IMR-90 (cell line): ENCODE results near the gene GCC1.

ENCODE experiments used
- CTCF ChIP-seq: conservative IDR thresholded peaks from 2 replicates; pipeline ENCODE4 v1.5.1; 2012; ENCODE audit warnings: mild to moderate bottlenecking, low read depth, low read length, improper control_type of control experiment
- MAFK ChIP-seq: IDR thresholded peaks from 2 replicates; pipeline ENCODE4 v1.6.1; 2012; ENCODE audit warnings: low read depth, low read length, improper control_type of control experiment
- MAZ ChIP-seq: IDR thresholded peaks from 2 replicates; pipeline ENCODE4 v1.6.1; 2012; ENCODE audit warnings: low read depth, mild to moderate bottlenecking, low read length, improper control_type of control experiment, moderate library complexity, borderline replicate concordance
- POLR2A ChIP-seq: IDR thresholded peaks from 2 replicates; pipeline ENCODE4 v1.6.1; 2012; ENCODE audit warnings: mild to moderate bottlenecking, low read depth, low read length
- RAD21 ChIP-seq: IDR thresholded peaks from 2 replicates; pipeline ENCODE4 v1.6.1; 2012; ENCODE audit warnings: low read length, improper control_type of control experiment

- TF ChIP-seq POLR2A: no peak
- TF ChIP-seq RAD21: no peak
- TF ChIP-seq CTCF: no peak
- TF ChIP-seq MAFK: no peak
- no peak for TF ChIP-seq MAZ
Measured at GRCh38 chr7:127589896-127590295, 4.5 kb upstream of the GCC1 start.
